SHP77 treated with DMSO at 0.1 percent for 48 hours (cell line): ENCODE data around the gene FGF9.
A peak's percentile ranks its signal among the peaks of the same experiment; 100 is the strongest.

Source experiments
- DNase-seq: peaks from one replicate; lab custom pipeline; 2025; lab: John Stamatoyannopoulos, UW

FGF9 gene

GRCh38 chr13:21710163-21710562, 39.3 kb downstream of the FGF9 start:
- no peak for DNase-seq

DNA sequence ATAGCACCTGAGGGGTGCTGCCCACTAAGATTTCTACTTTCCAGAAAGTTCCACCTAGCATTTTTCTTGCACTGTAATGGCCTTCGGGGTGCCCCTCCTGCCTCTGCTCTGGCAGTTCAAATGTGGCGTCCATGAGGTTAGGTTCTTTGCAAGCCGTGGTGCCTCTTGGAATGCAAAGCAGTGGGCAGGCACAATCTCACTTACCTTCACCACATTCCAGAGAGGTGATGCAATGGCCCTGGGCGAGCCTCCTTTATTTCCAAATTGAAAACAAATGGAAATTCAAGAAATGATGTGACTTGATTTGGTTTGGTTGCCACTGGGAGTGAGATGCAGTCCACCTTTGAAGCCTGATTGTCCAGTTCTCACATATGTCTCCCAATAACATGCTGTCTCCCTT, 46.9 kb downstream of the FGF9 start:
- DNase-seq, result no peak

DNA sequence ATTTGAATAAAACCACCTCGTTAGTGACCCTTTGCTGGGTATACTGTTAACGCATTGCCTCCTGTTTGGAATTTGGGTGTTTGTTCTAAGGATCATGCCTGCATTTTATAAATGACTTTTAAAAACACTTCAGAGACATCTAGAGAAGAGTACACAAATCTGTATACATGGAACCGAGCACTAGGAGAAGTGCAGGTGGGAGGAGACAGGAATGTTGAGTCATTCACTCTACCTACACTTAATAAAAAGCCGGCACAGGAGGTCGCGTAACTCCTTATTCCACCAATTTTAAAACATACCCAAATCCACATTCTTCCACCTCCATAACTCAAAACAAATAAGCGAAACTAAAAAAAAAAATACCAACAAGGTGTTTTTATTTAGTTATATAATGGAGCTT, 48.6 kb downstream of the FGF9 start:
- no peak for DNase-seq

DNA sequence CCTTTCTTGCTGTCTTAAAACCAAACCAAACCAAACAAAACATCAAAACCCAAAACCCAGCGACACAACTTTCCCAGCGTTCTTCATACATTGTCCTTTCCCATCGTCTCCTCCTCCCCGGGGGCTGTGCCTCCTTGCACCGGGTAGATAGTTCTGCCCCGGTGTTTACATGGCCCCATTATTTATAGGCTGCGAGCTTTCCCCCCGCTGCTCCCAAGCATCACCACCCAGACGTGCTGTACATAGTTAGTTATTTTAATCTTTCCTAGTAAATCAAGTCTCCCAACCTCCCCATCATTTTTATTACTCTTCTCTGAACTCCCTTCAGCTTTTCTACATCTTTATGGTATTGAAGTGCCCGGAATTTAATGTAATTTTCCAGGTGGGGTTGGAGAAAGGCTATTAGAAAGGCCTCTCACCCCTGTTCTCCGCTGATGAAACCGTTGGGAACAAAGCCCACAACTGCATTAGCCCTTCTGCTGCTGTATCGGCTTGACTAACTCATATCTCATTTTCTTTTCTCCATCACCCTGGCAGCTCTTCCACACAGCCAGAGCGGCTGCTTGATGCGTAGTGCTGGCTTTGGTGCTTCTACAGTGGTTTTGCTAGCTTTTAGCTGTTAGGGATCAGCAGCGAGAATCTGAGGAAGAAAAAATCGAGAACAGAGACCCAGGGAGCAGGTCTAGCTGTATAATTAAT, 53.1 kb downstream of the FGF9 start:
- no peak for DNase-seq

- no peak for DNase-seq
These were observed 59.5 kb downstream of the FGF9 start for GRCh38 chr13:21730186-21730880.

GRCh38 chr13:21733475-21734263, 62.8 kb downstream of the FGF9 start:
- DNase-seq, result no peak

DNA sequence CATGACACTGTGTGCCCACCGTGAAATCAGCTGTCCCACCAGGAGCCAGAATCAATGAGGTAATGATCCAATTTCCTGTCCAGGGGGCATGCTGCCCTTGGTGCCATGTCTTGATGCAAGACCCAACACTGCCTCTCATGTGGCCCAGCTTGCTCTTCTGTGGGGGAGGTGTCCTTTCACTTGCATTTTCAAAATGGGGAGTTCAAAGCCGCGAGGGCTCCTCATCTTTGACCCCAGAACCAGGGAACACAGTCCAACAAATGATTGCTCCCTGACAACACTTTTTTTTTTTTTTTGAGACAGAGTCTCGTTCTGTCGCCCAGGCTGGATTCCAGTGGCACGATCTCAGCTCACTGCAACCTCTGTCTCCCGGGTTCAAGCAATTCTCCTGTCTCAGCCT, 64.1 kb downstream of the FGF9 start:
- DNase-seq, result no peak

- peak; percentile 34 for DNase-seq
These were observed 65.0 kb downstream of the FGF9 start for GRCh38 chr13:21735701-21736401.

- DNase-seq, result no peak
These were observed 66.1 kb downstream of the FGF9 start for GRCh38 chr13:21736926-21737325.

- peak; percentile 56 for DNase-seq
These were observed 67.8 kb downstream of the FGF9 start for GRCh38 chr13:21738630-21739029.

GRCh38 chr13:21739771-21740170, 68.9 kb downstream of the FGF9 start:
- peak; percentile 25 for DNase-seq

- DNase-seq, result no peak
These were observed 70.6 kb downstream of the FGF9 start for GRCh38 chr13:21741396-21741979.

DNA sequence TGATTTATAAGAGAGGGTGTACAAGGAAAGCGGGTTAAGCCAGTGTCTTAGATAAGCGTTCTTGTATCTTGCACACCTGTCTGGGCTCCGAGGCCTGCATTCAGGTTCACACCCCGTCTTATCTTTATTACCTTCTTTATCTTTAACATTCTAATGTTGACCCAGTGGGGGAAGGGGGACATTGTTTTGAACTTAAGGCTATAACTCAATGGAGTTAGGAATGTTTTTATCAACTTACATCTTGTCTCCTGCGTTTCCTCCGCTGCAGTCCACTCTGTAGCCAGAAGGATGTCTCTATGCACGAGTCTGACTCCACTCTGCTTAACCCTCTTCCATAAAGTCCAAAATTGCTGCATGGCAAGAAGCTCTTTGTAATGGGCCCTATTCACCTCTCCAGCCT, 71.2 kb downstream of the FGF9 start:
- no peak for DNase-seq

DNA sequence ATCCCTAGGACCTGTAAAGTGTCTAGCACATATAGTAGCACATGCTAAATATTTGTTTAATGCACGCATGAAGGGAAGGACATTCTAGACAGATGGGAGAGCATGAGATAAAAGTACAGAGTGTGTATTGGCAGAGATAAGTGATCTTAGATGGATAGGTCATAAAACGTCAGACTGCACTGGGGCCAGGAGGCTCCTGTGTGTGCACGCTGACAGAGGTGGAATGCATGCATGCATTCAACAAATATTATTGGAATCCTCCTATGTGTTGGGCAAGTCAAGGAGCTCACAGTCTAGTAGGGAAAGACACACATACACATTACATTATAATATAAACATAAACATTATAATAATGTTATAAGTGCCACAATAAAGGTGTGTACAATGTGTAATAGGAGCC, 73.3 kb downstream of the FGF9 start:
- DNase-seq, result no peak

DNA sequence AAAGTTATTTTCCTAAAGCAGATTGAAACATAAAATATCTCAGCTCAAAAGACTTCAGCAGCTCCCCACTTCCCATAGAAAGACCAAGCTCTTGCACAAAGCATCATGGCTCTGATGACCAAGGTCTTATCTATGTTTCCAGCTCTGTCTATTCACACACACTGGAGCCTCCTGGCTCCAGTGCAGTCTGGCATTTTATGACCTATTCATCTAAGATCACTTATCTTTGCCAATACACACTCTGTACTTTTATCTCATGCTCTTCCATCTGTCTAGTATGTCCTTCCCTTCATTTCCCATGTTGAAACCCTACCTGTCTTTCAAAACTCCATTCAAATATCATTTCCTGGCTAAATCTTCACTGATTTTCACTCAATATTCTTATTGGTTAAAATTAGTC, 74.4 kb downstream of the FGF9 start:
- DNase-seq, result no peak

DNA sequence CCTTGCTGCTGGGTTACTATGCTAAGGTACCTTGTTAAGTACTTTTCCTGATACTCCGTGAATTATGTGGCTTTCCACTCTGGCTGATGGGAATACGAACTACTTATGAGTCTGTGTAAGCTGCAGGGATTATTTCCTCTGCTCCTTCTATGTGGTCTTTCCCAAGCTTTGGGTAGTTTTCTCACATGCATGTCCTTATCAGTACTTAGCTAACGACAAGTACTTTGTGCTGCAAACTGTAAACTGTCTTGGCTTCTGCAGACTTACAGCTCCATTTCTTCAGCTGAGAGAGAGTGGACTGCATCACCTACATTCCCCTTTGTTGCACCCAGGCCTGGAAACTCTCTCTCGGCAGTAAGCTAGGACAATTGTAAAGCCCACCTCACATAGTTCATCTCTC, 76.6 kb downstream of the FGF9 start:
- no peak for DNase-seq

GRCh38 chr13:21748166-21748565, 77.3 kb downstream of the FGF9 start:
- DNase-seq, result no peak

DNA sequence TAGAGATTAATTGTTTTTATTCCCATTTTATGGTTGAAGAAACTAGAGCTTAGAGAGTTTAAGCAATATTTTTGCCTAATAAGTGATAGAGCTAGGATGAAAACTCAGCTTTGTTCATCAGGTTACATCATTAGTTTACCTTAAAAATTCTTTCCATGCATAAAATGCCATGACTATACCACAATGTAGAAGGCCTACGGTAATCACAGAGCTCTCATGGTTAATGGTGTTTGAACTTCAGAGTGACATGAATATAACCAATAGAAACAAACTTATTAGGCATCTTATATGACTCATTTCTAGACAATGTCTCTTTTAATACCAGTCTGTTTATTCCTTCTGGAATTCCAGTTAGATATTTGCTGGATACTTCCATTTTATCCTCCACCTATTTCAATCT, 78.5 kb downstream of the FGF9 start:
- no peak for DNase-seq

DNA sequence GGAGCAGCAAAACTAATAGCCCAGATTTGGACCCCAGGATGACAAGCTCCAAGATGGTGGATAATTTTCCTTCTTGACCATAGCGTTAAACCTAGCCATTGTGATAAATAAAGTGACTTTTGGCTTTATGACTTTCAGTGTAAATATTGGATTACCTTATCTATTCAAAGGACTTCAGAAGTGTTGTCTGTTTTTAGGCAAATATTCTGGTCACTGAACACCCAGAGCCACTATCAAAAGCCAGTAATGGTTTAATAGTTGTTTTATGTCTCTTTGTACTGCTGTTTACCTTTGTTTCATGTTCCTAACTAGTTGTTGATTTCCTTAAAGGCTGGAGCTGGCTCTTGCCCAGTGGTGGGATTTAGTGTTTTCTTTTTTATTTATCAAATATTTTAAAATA, 81.6 kb downstream of the FGF9 start:
- no peak for DNase-seq

- no peak for DNase-seq
These were observed 82.3 kb downstream of the FGF9 start for GRCh38 chr13:21753117-21753729.
